Cardiac muscle cell (in vitro differentiated cells and primary cell): Measurements from ENCODE around the gene SCRT2. TPM values are rescaled to one million over a fixed set of nuclear protein-coding genes. Genes with fewer than 3 reads are reported as not detected.

Experiments used
- DNase-seq, 2 donors: peaks; one replicate each; pipeline versions ENCODE4 v3.0.0 to v3.0.0-alpha.2; 2010 to 2017; ENCODE audit warnings: low read depth in 1 of 2, low spot score in 1 of 2
- H3K27ac ChIP-seq: fragments of 200-600 bp; sonication (generic); 2 replicates; pipeline ENCODE4 v1.5.1; 2016
- H3K27me3 ChIP-seq: fragments of 200-600 bp; sonication (generic); 2 replicates; pipeline ENCODE4 v1.6.0; 2016; ENCODE audit warnings: control low read depth
- H3K36me3 ChIP-seq: fragments of 200-600 bp; sonication (generic); 2 replicates; pipeline ENCODE4 v1.5.1; 2016; ENCODE audit warnings: control low read depth
- H3K4me1 ChIP-seq: fragments of 200-600 bp; sonication (generic); 2 replicates; pipeline ENCODE4 v1.8.1; 2017; ENCODE audit warnings: low read depth, mild to moderate bottlenecking, mixed run types
- H3K4me3 ChIP-seq: fragments of 200-600 bp; sonication (generic); 2 replicates; pipeline ENCODE4 v1.5.1; 2016; ENCODE audit warnings: mild to moderate bottlenecking
- H3K9me3 ChIP-seq: fragments of 200-600 bp; sonication (generic); 2 replicates; pipeline ENCODE4 v1.5.1; 2017; ENCODE audit warnings: low read depth, mild to moderate bottlenecking, control low read depth
- polyA plus RNA-seq: library from polyadenylated mRNA; unstranded; fragments of >200 nt; fragmentation: Nextera tagmentation; extraction: Ambion mirVana; gene quantifications from 2 replicates; pipeline ENCODE4 v1.2.1, GENCODE V29; 2016
- total RNA-seq: library from RNA; depleted of rRNA; stranded (reverse); fragments of >200 nt; gene quantifications from 2 replicates; pipeline ENCODE4 v1.2.3, GENCODE V29; 2016
- TF ChIP-seq, protein P1 (sequence below): IDR thresholded peaks from 2 replicates; pipeline ENCODE4 v1.5.1; 2012; ENCODE audit warnings: low read depth, mild to moderate bottlenecking, low read length

SCRT2 gene
- total and polyA plus RNA-seq, 2 experiments from 2014 or later = not detected

DNA sequence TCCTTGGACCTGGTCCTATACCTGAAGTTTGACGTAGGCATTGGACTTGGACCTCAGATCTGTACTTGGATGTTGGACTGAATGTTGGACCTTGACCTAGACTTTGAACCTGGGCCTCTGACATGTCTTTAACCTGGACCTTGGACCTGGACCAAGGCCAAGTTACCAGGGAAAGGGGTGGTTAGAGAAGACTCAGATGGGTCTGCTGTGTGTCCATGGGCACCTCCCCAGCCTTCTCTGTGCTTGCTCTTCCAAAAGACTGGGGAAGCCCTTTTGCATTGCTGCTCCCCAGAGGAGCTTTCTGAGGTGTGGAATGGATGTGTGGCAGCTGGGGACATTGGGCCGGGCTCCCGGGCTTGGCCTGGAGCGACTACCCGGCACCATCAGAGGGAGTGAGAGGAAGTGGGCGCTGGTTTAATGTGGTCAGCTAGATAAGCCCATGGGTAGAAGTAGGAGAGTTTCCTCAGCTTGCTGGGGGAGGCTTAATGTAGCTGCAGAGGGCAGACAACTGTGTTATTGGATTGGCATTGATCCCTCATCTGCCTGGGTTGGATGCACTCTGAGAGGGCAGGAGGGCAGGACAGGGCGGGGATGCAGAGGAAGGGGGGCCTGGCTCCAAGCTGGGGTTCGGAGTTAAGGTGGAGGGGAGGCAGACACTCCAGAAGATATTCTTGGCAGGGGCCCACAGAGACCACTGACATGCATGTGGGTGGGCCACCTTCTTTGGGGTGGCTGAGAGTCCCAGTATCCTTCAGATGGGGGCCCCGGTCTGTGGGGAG lies 4.2 kb downstream of the SCRT2 start:
- H3K27me3 ChIP-seq = peaks cover 31% of the 10 kb centered on the region
- no peak overlapping the region for H3K27ac ChIP-seq
- no peaks in the 10 kb centered on the region for H3K36me3 ChIP-seq
- H3K9me3 ChIP-seq = no peaks in the 10 kb centered on the region
- peaks cover 24% of the 10 kb centered on the region for H3K4me1 ChIP-seq
- DNase-seq = no peak
- H3K4me3 ChIP-seq = no peak overlapping the region
- TF ChIP-seq, protein P1, sequence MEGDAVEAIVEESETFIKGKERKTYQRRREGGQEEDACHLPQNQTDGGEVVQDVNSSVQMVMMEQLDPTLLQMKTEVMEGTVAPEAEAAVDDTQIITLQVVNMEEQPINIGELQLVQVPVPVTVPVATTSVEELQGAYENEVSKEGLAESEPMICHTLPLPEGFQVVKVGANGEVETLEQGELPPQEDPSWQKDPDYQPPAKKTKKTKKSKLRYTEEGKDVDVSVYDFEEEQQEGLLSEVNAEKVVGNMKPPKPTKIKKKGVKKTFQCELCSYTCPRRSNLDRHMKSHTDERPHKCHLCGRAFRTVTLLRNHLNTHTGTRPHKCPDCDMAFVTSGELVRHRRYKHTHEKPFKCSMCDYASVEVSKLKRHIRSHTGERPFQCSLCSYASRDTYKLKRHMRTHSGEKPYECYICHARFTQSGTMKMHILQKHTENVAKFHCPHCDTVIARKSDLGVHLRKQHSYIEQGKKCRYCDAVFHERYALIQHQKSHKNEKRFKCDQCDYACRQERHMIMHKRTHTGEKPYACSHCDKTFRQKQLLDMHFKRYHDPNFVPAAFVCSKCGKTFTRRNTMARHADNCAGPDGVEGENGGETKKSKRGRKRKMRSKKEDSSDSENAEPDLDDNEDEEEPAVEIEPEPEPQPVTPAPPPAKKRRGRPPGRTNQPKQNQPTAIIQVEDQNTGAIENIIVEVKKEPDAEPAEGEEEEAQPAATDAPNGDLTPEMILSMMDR = no peak

DNA sequence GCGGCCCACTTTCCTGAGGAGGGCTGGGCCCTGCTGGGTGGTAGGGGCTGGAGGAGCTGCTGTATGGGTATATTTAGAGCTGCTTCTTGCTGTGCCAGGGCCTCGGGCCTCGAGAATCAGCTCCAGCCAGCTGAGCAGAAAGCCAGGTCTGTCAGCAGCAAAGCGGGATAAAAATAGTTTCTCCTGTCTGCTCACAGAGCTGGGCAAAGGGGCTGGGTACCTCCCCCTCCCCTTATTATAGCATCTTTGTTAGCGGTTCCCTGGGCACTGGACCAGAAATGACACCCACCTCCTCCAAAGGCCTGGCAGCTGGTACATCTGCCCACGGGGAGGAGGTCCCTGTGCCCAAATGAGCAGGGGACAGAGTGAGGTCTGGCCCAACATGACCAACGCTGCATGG lies 6.0 kb downstream of the SCRT2 start:
- H3K27ac ChIP-seq = peak overlapping the region; percentile 20
- peak in 1 of 2 donors; percentile 45 for DNase-seq
- TF ChIP-seq, protein P1 = no peak
- H3K4me1 ChIP-seq = peaks cover 20% of the 10 kb centered on the region
- no peaks in the 10 kb centered on the region for H3K9me3 ChIP-seq
- H3K4me3 ChIP-seq = no peak overlapping the region
- peaks cover 14% of the 10 kb centered on the region for H3K27me3 ChIP-seq
- no peaks in the 10 kb centered on the region for H3K36me3 ChIP-seq

- no peak overlapping the region for H3K4me3 ChIP-seq
- H3K9me3 ChIP-seq = no peaks in the 10 kb centered on the region
- TF ChIP-seq, protein P1 = no peak
- DNase-seq = no peak
- H3K27ac ChIP-seq = no peak overlapping the region
- peaks cover 20% of the 10 kb centered on the region for H3K4me1 ChIP-seq
- no peaks in the 10 kb centered on the region for H3K36me3 ChIP-seq
- peaks cover 7% of the 10 kb centered on the region for H3K27me3 ChIP-seq
These were observed 7.0 kb downstream of the SCRT2 start for GRCh38 chr20:668638-669037.

- H3K9me3 ChIP-seq = no peaks in the 10 kb centered on the region
- peaks cover 3% of the 10 kb centered on the region for H3K27me3 ChIP-seq
- DNase-seq = no peak
- no peak overlapping the region for H3K27ac ChIP-seq
- H3K36me3 ChIP-seq = no peaks in the 10 kb centered on the region
- H3K4me3 ChIP-seq = no peak overlapping the region
- TF ChIP-seq, protein P1 = no peak
- peaks cover 20% of the 10 kb centered on the region for H3K4me1 ChIP-seq
These were observed 7.6 kb downstream of the SCRT2 start for GRCh38 chr20:668050-668449.

DNA sequence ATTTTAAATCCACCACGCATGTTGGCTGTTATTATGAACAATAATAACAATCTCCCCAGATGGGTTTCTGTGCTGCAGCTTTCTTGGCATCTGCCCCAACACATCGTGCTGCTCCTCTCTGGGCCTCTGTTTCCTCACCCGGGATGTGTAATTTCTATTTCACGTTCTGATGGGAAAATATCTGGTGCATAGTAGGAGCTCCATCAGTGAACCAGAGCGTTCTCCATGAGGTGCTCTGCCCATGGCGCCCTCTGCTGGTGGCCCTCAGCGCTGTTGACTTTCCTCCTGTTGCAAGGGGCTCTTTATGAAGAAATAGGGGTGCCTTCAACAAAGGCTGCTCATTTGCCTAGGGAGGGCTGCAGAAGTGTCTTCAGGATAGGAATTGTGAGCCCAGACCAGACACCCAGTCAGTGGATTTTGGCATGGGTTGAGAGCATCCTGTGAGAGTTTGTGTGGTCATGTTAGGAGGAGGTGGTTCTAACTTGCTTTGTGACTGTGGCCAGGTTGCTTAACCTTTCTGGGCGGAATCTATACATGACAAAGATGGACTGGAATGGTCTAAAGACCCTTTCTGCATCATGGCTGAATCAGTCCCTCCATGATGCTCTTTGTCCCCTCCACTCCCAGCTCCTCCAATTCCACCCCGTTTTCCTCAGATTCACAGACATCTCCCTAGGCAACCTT lies 8.1 kb downstream of the SCRT2 start:
- Histone ChIP-seq H3K36me3 (no peaks in the 10 kb centered on the region), H3K4me3 (no peak overlapping the region), H3K27ac (no peak overlapping the region), H3K9me3 (no peaks in the 10 kb centered on the region), H3K27me3 (peaks cover 4% of the 10 kb centered on the region), H3K4me1 (peaks cover 20% of the 10 kb centered on the region)
- TF ChIP-seq, protein P1 = peak; percentile 95
- peak; percentile 46 to 66 for DNase-seq
